HepG2 (cell line): Measurements from ENCODE around the gene GNAS-AS1. TPM values are rescaled to one million over a fixed set of nuclear protein-coding genes. Genes with fewer than 3 reads are reported as not detected.
A peak's percentile ranks its signal among the peaks of the same experiment; 100 is the strongest.

Experiments used
- ARNTL ChIP-seq: sonication (generic); formaldehyde crosslinking; IDR thresholded peaks from 2 replicates; pipeline ENCODE4 v1.4.0; 2020; ENCODE audit warnings: mild to moderate bottlenecking, missing genetic modification reagents
- ATM ChIP-seq: fragments of 450-650 bp; IDR thresholded peaks from 2 replicates; pipeline ENCODE4 v1.7.1; 2017; ENCODE audit warnings: mild to moderate bottlenecking, borderline replicate concordance
- CCAR2 ChIP-seq: fragments of 200-400 bp; formaldehyde crosslinking; optimal IDR thresholded peaks from 2 replicates; pipeline ENCODE3; 2018; ENCODE audit warnings: low read depth, mild to moderate bottlenecking, low read length, moderate library complexity
- CHD2 ChIP-seq: IDR thresholded peaks from 2 replicates; pipeline ENCODE4 v1.6.1; 2011; ENCODE audit warnings: low read depth, low read length, improper control_type of control experiment
- HMGA1 ChIP-seq: sonication (generic); formaldehyde crosslinking; conservative IDR thresholded peaks from 2 replicates; pipeline ENCODE4 v1.4.0; 2020; ENCODE audit warnings: missing genetic modification reagents
- HOXA7 ChIP-seq: sonication (generic); formaldehyde crosslinking; IDR thresholded peaks from 2 replicates; pipeline ENCODE4 v1.8.1; 2022; ENCODE audit warnings: mild to moderate bottlenecking, missing genetic modification reagents, moderate library complexity
- IKZF4 ChIP-seq: sonication (generic); formaldehyde crosslinking; IDR thresholded peaks from 2 replicates; pipeline ENCODE4 v1.5.1; 2020; ENCODE audit warnings: borderline replicate concordance, mild to moderate bottlenecking, low read depth, missing genetic modification reagents; ENCODE audit errors: not compliant biosample characterization
- KAT8 ChIP-seq: IDR thresholded peaks from 2 replicates; pipeline ENCODE4 v1.6.1; 2016; ENCODE audit warnings: missing genetic modification reagents, missing compliant biosample characterization
- MLLT10 ChIP-seq: sonication (generic); formaldehyde crosslinking; IDR thresholded peaks from 2 replicates; pipeline ENCODE4 v1.4.0; 2020; ENCODE audit warnings: missing genetic modification reagents
- NR2C2 ChIP-seq: sonication (generic); formaldehyde crosslinking; IDR thresholded peaks from 2 replicates; pipeline ENCODE4 v1.4.0; 2020; ENCODE audit warnings: missing genetic modification reagents, mild to moderate bottlenecking, moderate library complexity, borderline replicate concordance
- REPIN1 ChIP-seq: sonication (generic); formaldehyde crosslinking; IDR thresholded peaks from 2 replicates; pipeline ENCODE4 v1.8.0; 2022; ENCODE audit warnings: missing genetic modification reagents, low read depth, mild to moderate bottlenecking, borderline replicate concordance
- TCF12 ChIP-seq, 2 experiments: fragments of 450-650 bp in 1 of 2; sonication (generic) in 1 of 2; formaldehyde crosslinking in 1 of 2; IDR thresholded peaks; 2 replicates each; pipeline versions ENCODE4 v1.6.1 to v1.8.0; 2017 to 2022; ENCODE audit warnings: antibody characterized with exemption in 1 of 2, mild to moderate bottlenecking in 1 of 2, missing genetic modification reagents in 1 of 2, moderate library complexity in 1 of 2
- TSC22D2 ChIP-seq: sonication (generic); formaldehyde crosslinking; IDR thresholded peaks from 2 replicates; pipeline ENCODE4 v1.5.1; 2020; ENCODE audit warnings: missing genetic modification reagents, mild to moderate bottlenecking, borderline replicate concordance
- YEATS4 ChIP-seq: sonication (generic); formaldehyde crosslinking; IDR thresholded peaks from 2 replicates; pipeline ENCODE4 v1.4.0; 2020; ENCODE audit warnings: missing genetic modification reagents, borderline replicate concordance
- ZBTB42 ChIP-seq: sonication (generic); formaldehyde crosslinking; IDR thresholded peaks from 2 replicates; pipeline ENCODE4 v1.5.0; 2020; ENCODE audit warnings: mild to moderate bottlenecking, missing genetic modification reagents
- ZFP90 ChIP-seq: sonication (generic); formaldehyde crosslinking; IDR thresholded peaks from 2 replicates; pipeline ENCODE4 v1.8.0; 2022; ENCODE audit warnings: missing genetic modification reagents, mild to moderate bottlenecking, inconsistent platforms, borderline replicate concordance
- ZNF607 ChIP-seq: sonication (generic); formaldehyde crosslinking; IDR thresholded peaks from 2 replicates; pipeline ENCODE4 v1.5.1; 2020; ENCODE audit warnings: missing genetic modification reagents, mild to moderate bottlenecking, borderline replicate concordance
- ZNF879 ChIP-seq: sonication (generic); formaldehyde crosslinking; IDR thresholded peaks from 2 replicates; pipeline ENCODE4 v1.8.1; 2023; ENCODE audit warnings: missing genetic modification reagents
- polyA plus RNA-seq, 8 experiments: library from polyadenylated mRNA; depleted of rRNA in 3 of 8; stranded (reverse) in 7 of 8; unstranded in 1 of 8; fragments of >200 nt; fragmentation: Illumina TruSeq in 4 of 8; extraction: Trizol in 4 of 8; gene quantifications; 2 replicates each; pipeline versions ENCODE4 v1.2.1 to v1.2.3, GENCODE V29; 2011 to 2016; ENCODE audit warnings: low read depth in 4 of 8, missing spikeins in 1 of 8, mixed read lengths in 1 of 8; ENCODE audit not compliant: insufficient read depth in 1 of 8
- total RNA-seq, 5 experiments: library from RNA; depleted of rRNA; stranded (reverse); fragments of >200 nt; fragmentation: Illumina TruSeq; extraction: Trizol; gene quantifications; 2 replicates each; pipeline ENCODE4 v1.2.3, GENCODE V29; 2016; ENCODE audit warnings: low read depth in 1 of 5
- TF ChIP-seq, protein P1 (sequence below): sonication (generic); formaldehyde crosslinking; IDR thresholded peaks from 2 replicates; pipeline ENCODE4 v1.4.0; 2020; ENCODE audit warnings: mild to moderate bottlenecking, missing genetic modification reagents
- TF ChIP-seq, protein P2 (sequence below): sonication (generic); formaldehyde crosslinking; IDR thresholded peaks from 2 replicates; pipeline ENCODE4 v1.5.0; 2020; ENCODE audit warnings: missing genetic modification reagents
- TF ChIP-seq, protein P3 (sequence below): sonication (generic); formaldehyde crosslinking; IDR thresholded peaks from 2 replicates; pipeline ENCODE4 v1.4.0; 2020; ENCODE audit warnings: missing genetic modification reagents, low read depth, mild to moderate bottlenecking, borderline replicate concordance
- TF ChIP-seq, protein P4 (sequence below): sonication (generic); formaldehyde crosslinking; IDR thresholded peaks from 2 replicates; pipeline ENCODE4 v1.4.0; 2020; ENCODE audit warnings: missing genetic modification reagents; ENCODE audit errors: not compliant biosample characterization
- TF ChIP-seq, protein P5 (sequence below): fragments of 450-650 bp; IDR thresholded peaks from 2 replicates; pipeline ENCODE4 v1.6.1; 2016

GNAS-AS1 gene
- total and polyA plus RNA-seq, 2 of the 13 experiments (the other 11 are each of a cell fraction or from before 2014, with no cell fraction given) = not detected

DNA sequence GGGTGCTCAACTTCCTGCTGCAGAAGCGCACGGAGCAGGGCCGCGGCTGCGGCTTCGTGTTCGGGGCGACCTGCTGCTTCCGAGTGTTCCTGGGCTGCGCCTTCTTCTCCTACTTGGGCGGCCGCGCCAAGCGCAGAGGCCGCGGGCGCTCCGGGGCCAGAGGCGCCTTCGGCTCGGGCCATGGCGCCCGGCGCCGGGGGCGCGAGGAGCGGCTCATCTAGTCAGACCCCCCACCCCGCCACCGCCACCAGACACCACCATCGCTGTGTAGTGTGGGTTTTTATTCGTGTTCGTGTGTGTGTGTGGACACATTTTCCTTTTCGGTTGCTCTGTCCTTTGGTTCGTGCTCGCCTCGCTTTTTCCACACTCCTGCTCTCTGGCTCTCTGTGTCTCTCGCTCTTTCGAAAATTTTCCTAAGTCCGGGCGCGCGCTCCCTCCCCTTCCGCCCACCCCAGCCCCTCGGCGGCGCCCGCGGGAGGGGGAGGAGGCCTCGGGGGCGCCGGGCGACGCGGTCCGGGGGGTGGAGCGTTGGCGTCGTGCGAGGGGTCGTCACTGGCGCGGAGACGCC lies 39.9 kb upstream of the GNAS-AS1 start (continued):
- TF ChIP-seq, protein P1, sequence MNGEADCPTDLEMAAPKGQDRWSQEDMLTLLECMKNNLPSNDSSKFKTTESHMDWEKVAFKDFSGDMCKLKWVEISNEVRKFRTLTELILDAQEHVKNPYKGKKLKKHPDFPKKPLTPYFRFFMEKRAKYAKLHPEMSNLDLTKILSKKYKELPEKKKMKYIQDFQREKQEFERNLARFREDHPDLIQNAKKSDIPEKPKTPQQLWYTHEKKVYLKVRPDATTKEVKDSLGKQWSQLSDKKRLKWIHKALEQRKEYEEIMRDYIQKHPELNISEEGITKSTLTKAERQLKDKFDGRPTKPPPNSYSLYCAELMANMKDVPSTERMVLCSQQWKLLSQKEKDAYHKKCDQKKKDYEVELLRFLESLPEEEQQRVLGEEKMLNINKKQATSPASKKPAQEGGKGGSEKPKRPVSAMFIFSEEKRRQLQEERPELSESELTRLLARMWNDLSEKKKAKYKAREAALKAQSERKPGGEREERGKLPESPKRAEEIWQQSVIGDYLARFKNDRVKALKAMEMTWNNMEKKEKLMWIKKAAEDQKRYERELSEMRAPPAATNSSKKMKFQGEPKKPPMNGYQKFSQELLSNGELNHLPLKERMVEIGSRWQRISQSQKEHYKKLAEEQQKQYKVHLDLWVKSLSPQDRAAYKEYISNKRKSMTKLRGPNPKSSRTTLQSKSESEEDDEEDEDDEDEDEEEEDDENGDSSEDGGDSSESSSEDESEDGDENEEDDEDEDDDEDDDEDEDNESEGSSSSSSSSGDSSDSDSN (CRISPR knock-in tag) = peak; percentile 74; the same call in 1 of the 2 replicates
- TF ChIP-seq TCF12 (IDR thresholded peaks at IDR 0.05) = no peak
- 0 out of 2 replicates have a peak, but pooled peaks have one; percentile 48 for TF ChIP-seq TCF12 (CRISPR knock-in tag; IDR thresholded peaks at IDR 0.05)
- no peak for TF ChIP-seq IKZF4
- no peak for TF ChIP-seq HOXA7 (CRISPR knock-in tag)
- no peak for TF ChIP-seq ZBTB42 (CRISPR knock-in tag)
- TF ChIP-seq REPIN1 (CRISPR knock-in tag) = no peak; the same call in 1 of the 2 replicates
- TF ChIP-seq CCAR2 = no peak
- peak; percentile 91; the same call in 1 of the 2 replicates for TF ChIP-seq ZFP90
- TF ChIP-seq, protein P2, sequence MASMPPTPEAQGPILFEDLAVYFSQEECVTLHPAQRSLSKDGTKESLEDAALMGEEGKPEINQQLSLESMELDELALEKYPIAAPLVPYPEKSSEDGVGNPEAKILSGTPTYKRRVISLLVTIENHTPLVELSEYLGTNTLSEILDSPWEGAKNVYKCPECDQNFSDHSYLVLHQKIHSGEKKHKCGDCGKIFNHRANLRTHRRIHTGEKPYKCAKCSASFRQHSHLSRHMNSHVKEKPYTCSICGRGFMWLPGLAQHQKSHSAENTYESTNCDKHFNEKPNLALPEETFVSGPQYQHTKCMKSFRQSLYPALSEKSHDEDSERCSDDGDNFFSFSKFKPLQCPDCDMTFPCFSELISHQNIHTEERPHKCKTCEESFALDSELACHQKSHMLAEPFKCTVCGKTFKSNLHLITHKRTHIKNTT (CRISPR knock-in tag) = no peak
- TF ChIP-seq MLLT10 (CRISPR knock-in tag) = no peak
- TF ChIP-seq CHD2 = 0 out of 2 replicates have a peak, but pooled peaks have one; percentile 39
- TF ChIP-seq ARNTL (CRISPR knock-in tag) = 0 out of 2 replicates have a peak, but pooled peaks have one; percentile 13
- peak; percentile 69 for TF ChIP-seq YEATS4 (CRISPR knock-in tag)
- TF ChIP-seq ZNF879 (CRISPR knock-in tag) = no peak
- TF ChIP-seq, protein P3, sequence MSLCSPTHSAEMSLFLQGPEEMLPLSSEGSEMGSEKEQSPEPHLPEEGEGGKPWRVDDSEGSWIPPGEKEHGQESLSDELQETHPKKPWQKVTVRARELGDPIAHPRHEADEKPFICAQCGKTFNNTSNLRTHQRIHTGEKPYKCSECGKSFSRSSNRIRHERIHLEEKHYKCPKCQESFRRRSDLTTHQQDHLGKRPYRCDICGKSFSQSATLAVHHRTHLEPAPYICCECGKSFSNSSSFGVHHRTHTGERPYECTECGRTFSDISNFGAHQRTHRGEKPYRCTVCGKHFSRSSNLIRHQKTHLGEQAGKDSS = peak; percentile 64; the same call in 1 of the 2 replicates
- TF ChIP-seq, protein P4, sequence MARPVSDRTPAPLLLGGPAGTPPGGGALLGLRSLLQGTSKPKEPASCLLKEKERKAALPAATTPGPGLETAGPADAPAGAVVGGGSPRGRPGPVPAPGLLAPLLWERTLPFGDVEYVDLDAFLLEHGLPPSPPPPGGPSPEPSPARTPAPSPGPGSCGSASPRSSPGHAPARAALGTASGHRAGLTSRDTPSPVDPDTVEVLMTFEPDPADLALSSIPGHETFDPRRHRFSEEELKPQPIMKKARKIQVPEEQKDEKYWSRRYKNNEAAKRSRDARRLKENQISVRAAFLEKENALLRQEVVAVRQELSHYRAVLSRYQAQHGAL = no peak
- TF ChIP-seq, protein P5, sequence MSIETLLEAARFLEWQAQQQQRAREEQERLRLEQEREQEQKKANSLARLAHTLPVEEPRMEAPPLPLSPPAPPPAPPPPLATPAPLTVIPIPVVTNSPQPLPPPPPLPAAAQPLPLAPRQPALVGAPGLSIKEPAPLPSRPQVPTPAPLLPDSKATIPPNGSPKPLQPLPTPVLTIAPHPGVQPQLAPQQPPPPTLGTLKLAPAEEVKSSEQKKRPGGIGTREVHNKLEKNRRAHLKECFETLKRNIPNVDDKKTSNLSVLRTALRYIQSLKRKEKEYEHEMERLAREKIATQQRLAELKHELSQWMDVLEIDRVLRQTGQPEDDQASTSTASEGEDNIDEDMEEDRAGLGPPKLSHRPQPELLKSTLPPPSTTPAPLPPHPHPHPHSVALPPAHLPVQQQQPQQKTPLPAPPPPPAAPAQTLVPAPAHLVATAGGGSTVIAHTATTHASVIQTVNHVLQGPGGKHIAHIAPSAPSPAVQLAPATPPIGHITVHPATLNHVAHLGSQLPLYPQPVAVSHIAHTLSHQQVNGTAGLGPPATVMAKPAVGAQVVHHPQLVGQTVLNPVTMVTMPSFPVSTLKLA = no peak
- TF ChIP-seq NR2C2 (CRISPR knock-in tag) = peak; percentile 45
- TF ChIP-seq HMGA1 = no peak
- no peak; the same call in 1 of the 2 replicates for TF ChIP-seq ZNF607
- peak; percentile 53; the same call in 1 of the 2 replicates for TF ChIP-seq KAT8 (CRISPR knock-in tag)
- TF ChIP-seq TSC22D2 (CRISPR knock-in tag) = peak; percentile 35; the same call in 1 of the 2 replicates
- no peak for TF ChIP-seq ATM
